HL-60 (cell line): ENCODE measurements around the gene RASAL1.

Source experiments
- GABPA ChIP-seq: IDR thresholded peaks from 2 replicates; pipeline ENCODE4 v1.6.1; 2012; ENCODE audit warnings: low read depth
- POLR2AphosphoS5 ChIP-seq: IDR thresholded peaks from 2 replicates; pipeline ENCODE4 v1.6.1; 2012; ENCODE audit warnings: low read depth
- SPI1 ChIP-seq: IDR thresholded peaks from 2 replicates; pipeline ENCODE4 v1.6.1; 2012; ENCODE audit warnings: low read depth, mild to moderate bottlenecking, borderline replicate concordance
- TF ChIP-seq, protein P1 (sequence below): IDR thresholded peaks from one replicate; pipeline ENCODE4 v1.5.1; 2011; ENCODE audit warnings: low read length, control low read depth, inconsistent platforms; ENCODE audit not compliant: insufficient read depth
- TF ChIP-seq, protein P2 (sequence below): IDR thresholded peaks from 2 replicates; pipeline ENCODE4 v1.6.1; 2012; ENCODE audit warnings: low read depth; ENCODE audit not compliant: insufficient replicate concordance

DNA sequence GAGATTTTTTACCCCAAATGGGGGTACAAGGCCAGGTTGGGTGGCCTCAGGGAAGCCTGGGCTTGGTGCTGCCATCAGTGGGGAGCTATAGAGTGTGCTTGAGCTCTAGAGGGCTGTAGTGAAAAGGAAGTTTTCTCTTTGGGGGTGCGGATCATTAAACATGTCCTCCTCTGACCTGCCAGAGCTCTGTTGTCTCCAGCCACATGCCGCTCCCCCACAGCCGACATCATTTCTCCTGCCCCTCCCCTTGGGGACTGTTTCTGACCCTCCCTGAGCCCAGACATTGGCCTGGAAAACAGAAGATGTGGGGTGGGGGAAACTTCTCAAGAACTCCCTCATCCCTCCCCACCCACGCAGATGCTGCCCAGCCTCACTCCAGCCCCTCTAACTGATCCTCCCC is 53.7 kb downstream of the RASAL1 start:
- TF ChIP-seq, protein P1, sequence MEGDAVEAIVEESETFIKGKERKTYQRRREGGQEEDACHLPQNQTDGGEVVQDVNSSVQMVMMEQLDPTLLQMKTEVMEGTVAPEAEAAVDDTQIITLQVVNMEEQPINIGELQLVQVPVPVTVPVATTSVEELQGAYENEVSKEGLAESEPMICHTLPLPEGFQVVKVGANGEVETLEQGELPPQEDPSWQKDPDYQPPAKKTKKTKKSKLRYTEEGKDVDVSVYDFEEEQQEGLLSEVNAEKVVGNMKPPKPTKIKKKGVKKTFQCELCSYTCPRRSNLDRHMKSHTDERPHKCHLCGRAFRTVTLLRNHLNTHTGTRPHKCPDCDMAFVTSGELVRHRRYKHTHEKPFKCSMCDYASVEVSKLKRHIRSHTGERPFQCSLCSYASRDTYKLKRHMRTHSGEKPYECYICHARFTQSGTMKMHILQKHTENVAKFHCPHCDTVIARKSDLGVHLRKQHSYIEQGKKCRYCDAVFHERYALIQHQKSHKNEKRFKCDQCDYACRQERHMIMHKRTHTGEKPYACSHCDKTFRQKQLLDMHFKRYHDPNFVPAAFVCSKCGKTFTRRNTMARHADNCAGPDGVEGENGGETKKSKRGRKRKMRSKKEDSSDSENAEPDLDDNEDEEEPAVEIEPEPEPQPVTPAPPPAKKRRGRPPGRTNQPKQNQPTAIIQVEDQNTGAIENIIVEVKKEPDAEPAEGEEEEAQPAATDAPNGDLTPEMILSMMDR = no peak
- no peak for TF ChIP-seq POLR2AphosphoS5
- TF ChIP-seq, protein P2, sequence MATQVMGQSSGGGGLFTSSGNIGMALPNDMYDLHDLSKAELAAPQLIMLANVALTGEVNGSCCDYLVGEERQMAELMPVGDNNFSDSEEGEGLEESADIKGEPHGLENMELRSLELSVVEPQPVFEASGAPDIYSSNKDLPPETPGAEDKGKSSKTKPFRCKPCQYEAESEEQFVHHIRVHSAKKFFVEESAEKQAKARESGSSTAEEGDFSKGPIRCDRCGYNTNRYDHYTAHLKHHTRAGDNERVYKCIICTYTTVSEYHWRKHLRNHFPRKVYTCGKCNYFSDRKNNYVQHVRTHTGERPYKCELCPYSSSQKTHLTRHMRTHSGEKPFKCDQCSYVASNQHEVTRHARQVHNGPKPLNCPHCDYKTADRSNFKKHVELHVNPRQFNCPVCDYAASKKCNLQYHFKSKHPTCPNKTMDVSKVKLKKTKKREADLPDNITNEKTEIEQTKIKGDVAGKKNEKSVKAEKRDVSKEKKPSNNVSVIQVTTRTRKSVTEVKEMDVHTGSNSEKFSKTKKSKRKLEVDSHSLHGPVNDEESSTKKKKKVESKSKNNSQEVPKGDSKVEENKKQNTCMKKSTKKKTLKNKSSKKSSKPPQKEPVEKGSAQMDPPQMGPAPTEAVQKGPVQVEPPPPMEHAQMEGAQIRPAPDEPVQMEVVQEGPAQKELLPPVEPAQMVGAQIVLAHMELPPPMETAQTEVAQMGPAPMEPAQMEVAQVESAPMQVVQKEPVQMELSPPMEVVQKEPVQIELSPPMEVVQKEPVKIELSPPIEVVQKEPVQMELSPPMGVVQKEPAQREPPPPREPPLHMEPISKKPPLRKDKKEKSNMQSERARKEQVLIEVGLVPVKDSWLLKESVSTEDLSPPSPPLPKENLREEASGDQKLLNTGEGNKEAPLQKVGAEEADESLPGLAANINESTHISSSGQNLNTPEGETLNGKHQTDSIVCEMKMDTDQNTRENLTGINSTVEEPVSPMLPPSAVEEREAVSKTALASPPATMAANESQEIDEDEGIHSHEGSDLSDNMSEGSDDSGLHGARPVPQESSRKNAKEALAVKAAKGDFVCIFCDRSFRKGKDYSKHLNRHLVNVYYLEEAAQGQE = no peak
- TF ChIP-seq GABPA = no peak
- TF ChIP-seq SPI1 = no peak
